HG02610 (cell line): Measurements from ENCODE around the gene FBXO11.

Source experiments
- ATAC-seq: cut with Tn5 transposase; IDR thresholded peaks from one replicate; pipeline ENCODE4 v1.9.1; 2021; ENCODE audit warnings: mild to moderate bottlenecking, moderate library complexity; ENCODE audit not compliant: unreplicated experiment

The FBXO11 gene

GRCh38 chr2:47741101-47741500 is 165.2 kb downstream of the FBXO11 start:
- no peak for ATAC-seq
